ENCODE data around the gene FAM234B.
"Not testable (repeated sequence)": the region's sequence is repeated elsewhere in the genome, so short reads cannot be mapped to it uniquely, and the experiment has no call there.

- TF ChIP-seq, protein P1, sequence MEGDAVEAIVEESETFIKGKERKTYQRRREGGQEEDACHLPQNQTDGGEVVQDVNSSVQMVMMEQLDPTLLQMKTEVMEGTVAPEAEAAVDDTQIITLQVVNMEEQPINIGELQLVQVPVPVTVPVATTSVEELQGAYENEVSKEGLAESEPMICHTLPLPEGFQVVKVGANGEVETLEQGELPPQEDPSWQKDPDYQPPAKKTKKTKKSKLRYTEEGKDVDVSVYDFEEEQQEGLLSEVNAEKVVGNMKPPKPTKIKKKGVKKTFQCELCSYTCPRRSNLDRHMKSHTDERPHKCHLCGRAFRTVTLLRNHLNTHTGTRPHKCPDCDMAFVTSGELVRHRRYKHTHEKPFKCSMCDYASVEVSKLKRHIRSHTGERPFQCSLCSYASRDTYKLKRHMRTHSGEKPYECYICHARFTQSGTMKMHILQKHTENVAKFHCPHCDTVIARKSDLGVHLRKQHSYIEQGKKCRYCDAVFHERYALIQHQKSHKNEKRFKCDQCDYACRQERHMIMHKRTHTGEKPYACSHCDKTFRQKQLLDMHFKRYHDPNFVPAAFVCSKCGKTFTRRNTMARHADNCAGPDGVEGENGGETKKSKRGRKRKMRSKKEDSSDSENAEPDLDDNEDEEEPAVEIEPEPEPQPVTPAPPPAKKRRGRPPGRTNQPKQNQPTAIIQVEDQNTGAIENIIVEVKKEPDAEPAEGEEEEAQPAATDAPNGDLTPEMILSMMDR (IDR thresholded peaks at IDR 0.05; ENCODE audit: insufficient read depth, low read length, poor library complexity, severe bottlenecking), result not testable (repeated sequence)
- not testable (repeated sequence) for TF ChIP-seq EZH2phosphoT487 (conservative IDR thresholded peaks at IDR 0.05; ENCODE audit: low read length)
These were observed 8.8 kb upstream of the FAM234B start for GRCh38 chr12:13035335-13035734.

All from SU-DHL-6 (cell line).